Loucy (cell line): ENCODE measurements around the gene MUTYH.

Experiments
- CTCF ChIP-seq: fragments of 200-600 bp; sonication (generic); conservative IDR thresholded peaks from 2 replicates; pipeline ENCODE4 v1.5.1; 2014; ENCODE audit warnings: mild to moderate bottlenecking, antibody characterized with exemption, low read length
- EZH2phosphoT487 ChIP-seq: fragments of 200-600 bp; IDR thresholded peaks from 2 replicates; pipeline ENCODE4 v1.6.1; 2018; ENCODE audit warnings: antibody characterized with exemption, mild to moderate bottlenecking, moderate library complexity, borderline replicate concordance

DNA sequence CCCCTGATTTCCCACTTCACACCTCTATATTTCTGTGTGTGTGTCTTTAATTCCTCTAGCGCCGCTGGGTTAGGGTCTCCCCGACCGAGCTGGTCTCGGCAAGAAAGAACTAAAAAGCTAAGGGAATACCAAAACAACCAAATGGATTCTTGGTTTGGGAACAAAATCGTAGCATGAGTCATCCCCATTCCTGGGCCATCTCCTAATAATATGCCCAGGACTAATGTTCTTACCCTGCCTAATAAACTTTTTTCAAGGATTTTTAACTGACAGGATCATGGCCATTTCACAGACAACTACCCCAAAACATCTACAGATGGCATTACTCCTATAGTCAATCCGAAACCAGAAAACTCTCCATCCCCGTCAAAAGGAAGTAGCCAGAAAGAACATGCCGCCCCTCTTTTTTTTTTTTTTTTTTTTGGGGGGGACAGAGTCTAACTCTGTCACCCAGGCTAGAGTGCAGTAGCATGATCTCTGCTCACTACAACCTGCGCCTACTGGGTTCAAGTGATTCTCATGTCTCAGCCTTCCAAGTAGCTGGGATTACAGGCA is 17.7 kb downstream of the MUTYH start:
- TF ChIP-seq EZH2phosphoT487, result no peak
- TF ChIP-seq CTCF, result no peak
